Lower lobe of right lung (tissue), 2 donors: ENCODE results near the gene HTT. TPM values are rescaled to one million over a fixed set of nuclear protein-coding genes. Genes with fewer than 3 reads are reported as not detected.
"Not testable (repeated sequence)": the region's sequence is repeated elsewhere in the genome, so short reads cannot be mapped to it uniquely, and the experiment has no call there.

Experiments used
- ATAC-seq, 2 donors: fragments of 200-7000 bp; cut with Tn5 transposase; one replicate each; pipeline ENCODE4 v1.9.1; 2020 to 2022; ENCODE audit warnings: mild to moderate bottlenecking in 2 of 2, moderate library complexity in 2 of 2
- DNase-seq: peaks from one replicate; pipeline ENCODE4 v3.0.0-alpha.2; 2020
- H3K27ac ChIP-seq: fragments of 200-600 bp; one replicate; pipeline ENCODE4 v1.8.0; 2022
- H3K27me3 ChIP-seq: fragments of 200-600 bp; one replicate; pipeline ENCODE4 v1.8.0; 2022; ENCODE audit warnings: low read depth
- H3K36me3 ChIP-seq: fragments of 200-600 bp; one replicate; pipeline ENCODE4 v1.8.0; 2022; ENCODE audit warnings: mild to moderate bottlenecking
- H3K4me1 ChIP-seq: fragments of 200-600 bp; one replicate; pipeline ENCODE4 v1.8.0; 2022
- H3K4me3 ChIP-seq: fragments of 200-600 bp; one replicate; pipeline ENCODE4 v1.8.0; 2022; ENCODE audit warnings: mild to moderate bottlenecking
- H3K9me3 ChIP-seq: fragments of 200-600 bp; one replicate; pipeline ENCODE4 v1.8.0; 2022
- intact Hi-C: fragments of 100-400 bp; cut with DNase I; formaldehyde crosslinking; loops from one replicate; pipeline ENCODE4 v1.11.0; 2022
- total RNA-seq: library from RNA; stranded (reverse); fragmentation: NEBNext Ultra II Directional; extraction: Animal tissue kit (Norgen Biotek cat#: 25700); gene quantifications from one replicate; pipeline ENCODE4 v1.2.1, GENCODE V29; 2021
- TF ChIP-seq, protein P1 (sequence below): fragments of 200-600 bp; IDR thresholded peaks from one replicate; pipeline ENCODE4 v1.8.0; 2022; ENCODE audit warnings: antibody characterized with exemption, mild to moderate bottlenecking
- donor health status: DM: no; HTN: yes; CAD: no; lungs with severe emphysema.

Gene HTT
- total RNA-seq, 1 donor from 2014 or later: 73.1 TPM

DNA sequence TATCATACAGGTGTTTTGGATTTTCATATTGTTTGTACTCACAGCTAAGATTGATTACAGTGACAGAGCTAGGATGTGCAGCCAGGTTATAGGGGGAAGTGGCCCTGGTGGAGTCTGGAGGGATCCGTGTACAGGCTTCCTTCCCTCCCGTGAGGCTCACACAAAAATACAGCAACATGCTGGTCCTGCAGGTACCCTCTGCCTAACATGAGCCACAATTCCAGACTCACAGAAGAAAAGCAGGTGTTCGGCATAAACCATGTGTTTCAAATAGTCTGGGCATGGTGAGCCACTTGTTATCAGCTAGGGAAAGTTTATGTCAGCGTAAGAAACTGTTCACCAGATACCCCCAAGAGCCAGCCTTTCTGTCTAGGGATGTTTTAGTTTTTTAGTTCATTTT, 82.9 kb downstream of the HTT start:
- H3K4me3 ChIP-seq: no peak overlapping the region
- TF ChIP-seq, protein P1, sequence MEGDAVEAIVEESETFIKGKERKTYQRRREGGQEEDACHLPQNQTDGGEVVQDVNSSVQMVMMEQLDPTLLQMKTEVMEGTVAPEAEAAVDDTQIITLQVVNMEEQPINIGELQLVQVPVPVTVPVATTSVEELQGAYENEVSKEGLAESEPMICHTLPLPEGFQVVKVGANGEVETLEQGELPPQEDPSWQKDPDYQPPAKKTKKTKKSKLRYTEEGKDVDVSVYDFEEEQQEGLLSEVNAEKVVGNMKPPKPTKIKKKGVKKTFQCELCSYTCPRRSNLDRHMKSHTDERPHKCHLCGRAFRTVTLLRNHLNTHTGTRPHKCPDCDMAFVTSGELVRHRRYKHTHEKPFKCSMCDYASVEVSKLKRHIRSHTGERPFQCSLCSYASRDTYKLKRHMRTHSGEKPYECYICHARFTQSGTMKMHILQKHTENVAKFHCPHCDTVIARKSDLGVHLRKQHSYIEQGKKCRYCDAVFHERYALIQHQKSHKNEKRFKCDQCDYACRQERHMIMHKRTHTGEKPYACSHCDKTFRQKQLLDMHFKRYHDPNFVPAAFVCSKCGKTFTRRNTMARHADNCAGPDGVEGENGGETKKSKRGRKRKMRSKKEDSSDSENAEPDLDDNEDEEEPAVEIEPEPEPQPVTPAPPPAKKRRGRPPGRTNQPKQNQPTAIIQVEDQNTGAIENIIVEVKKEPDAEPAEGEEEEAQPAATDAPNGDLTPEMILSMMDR: no peak
- H3K27ac ChIP-seq: no peak overlapping the region
- H3K36me3 ChIP-seq: peaks cover 92% of the 10 kb centered on the region
- DNase-seq: no peak
- H3K9me3 ChIP-seq: peaks cover 10% of the 10 kb centered on the region
- no peaks in the 10 kb centered on the region for H3K4me1 ChIP-seq
- intact Hi-C loops: no loop called here
- no peaks in the 10 kb centered on the region for H3K27me3 ChIP-seq
- no peak for ATAC-seq

DNA sequence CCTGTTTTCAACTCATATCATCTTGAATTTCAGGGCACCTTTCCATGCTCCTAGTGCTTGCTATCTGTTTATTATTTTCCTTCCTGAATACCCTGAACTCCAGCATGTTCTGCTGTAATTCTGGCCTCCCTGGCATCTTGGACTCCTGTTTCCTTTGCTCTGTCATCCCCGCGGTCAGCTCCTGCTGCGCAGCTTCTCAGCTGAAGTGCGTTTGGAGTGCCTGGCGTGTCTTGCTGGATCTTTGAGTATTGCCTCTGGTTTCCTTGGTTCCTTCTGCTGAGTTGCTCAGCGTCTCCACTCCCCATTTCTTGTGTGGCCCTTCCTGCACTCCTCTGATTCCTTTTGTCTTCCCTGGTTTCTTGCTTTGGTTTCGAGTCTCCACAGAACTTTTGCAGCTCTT, 84.4 kb downstream of the HTT start:
- TF ChIP-seq, protein P1: no peak
- H3K27me3 ChIP-seq: no peaks in the 10 kb centered on the region
- H3K4me3 ChIP-seq: no peak overlapping the region
- no peaks in the 10 kb centered on the region for H3K4me1 ChIP-seq
- H3K27ac ChIP-seq: no peak overlapping the region
- H3K36me3 ChIP-seq: peaks cover 81% of the 10 kb centered on the region
- ATAC-seq (no peak), DNase-seq (no peak)
- H3K9me3 ChIP-seq: peaks cover 13% of the 10 kb centered on the region
- intact Hi-C loops: no loop called here

DNA sequence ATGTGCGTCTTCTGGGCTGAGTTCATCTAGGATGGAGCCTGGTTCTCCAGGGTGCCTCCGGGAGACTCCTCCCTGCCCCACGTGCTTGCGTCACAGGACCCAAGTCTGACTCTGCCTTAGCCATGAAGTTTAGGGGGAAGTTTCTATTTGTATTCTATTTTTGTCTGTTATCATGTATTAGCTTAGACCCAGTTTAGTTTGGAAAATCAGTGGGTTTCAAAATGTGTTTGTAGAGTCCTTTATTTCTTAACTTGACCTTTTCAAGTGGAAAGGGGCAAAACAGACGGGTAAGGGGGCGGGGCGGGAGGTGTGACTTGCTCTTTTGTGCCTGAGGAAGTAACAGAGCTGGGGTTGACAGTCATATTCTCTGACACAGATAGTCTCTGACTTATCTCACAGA, 86.0 kb downstream of the HTT start:
- TF ChIP-seq, protein P1: no peak
- DNase-seq: no peak
- H3K27ac ChIP-seq: no peak overlapping the region
- no peaks in the 10 kb centered on the region for H3K4me1 ChIP-seq
- H3K36me3 ChIP-seq: peaks cover 69% of the 10 kb centered on the region
- intact Hi-C loops: no loop called here
- H3K4me3 ChIP-seq: no peak overlapping the region
- no peak for ATAC-seq
- H3K27me3 ChIP-seq: no peaks in the 10 kb centered on the region
- peaks cover 13% of the 10 kb centered on the region for H3K9me3 ChIP-seq

DNA sequence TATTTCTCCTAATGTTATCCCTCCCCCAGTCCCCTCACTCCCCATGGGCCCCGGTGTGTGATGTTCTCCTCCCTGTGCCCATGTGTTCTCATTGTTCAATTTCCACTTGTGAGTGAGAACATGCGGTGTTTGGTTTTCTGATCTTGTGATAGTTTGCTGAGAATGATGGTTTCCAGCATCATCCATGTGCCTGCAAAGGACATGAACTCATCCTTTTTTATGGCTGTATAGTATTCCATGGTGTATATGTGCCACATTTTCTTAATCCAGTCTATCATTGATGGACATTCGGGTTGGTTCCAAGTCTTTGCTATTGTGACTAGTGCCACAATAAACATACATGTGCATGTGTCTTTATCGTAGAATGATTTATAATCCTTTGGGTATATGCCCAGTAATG, 86.6 kb downstream of the HTT start:
- H3K27ac ChIP-seq, ATAC-seq, intact Hi-C loops, H3K4me3 ChIP-seq, H3K27me3 ChIP-seq, H3K4me1 ChIP-seq, DNase-seq: not testable (repeated sequence)
- Histone ChIP-seq H3K9me3 (peaks cover 13% of the 10 kb centered on the region), H3K36me3 (peaks cover 69% of the 10 kb centered on the region)

DNA sequence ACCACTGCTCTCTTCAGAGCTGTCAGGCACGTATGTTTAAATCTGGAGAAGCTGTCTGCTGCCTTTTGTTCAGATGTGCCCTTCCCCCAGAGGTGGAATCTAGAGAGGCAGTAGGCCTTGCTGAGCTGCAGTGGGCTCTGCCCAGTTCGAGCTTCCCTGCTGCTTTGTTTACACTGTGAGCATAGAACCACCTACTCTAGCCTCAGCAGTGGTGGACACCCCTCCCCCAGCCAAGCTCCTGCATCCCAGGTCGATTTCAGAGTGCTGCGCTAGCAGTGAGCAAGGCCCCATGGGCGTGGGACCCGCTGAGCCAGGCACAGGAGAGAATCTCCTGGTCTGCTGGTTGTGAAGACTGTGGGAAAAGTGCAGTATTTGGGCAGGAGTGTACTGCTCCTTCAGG, 92.0 kb downstream of the HTT start:
- DNase-seq, intact Hi-C loops, H3K27ac ChIP-seq, H3K27me3 ChIP-seq, ATAC-seq, H3K4me3 ChIP-seq, H3K4me1 ChIP-seq: not testable (repeated sequence)
- H3K36me3 ChIP-seq: peaks cover 40% of the 10 kb centered on the region
- H3K9me3 ChIP-seq: peaks cover 12% of the 10 kb centered on the region

DNA sequence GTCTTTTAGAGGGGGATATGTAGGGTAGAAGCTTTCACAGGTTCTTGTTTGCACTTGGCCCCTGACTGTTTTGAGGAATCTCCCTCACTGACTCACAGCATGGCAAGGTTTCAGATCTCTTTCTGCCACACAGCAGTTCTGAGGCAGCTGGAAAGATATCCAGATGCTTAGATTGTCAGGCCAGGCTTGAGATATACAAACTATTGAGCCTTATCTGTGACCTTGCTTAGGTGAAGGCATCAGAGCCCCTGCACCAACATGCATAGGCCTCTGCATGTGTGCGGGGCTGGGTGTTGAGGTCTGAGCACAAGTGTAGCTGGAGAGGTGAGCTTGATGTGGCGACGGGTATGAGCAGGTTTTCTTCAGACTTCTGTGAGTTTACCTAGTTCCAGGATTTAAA, 93.5 kb downstream of the HTT start:
- intact Hi-C loops: no loop called here
- Histone ChIP-seq H3K4me1 (no peaks in the 10 kb centered on the region), H3K4me3 (no peak overlapping the region), H3K27me3 (no peaks in the 10 kb centered on the region), H3K27ac (no peak overlapping the region), H3K36me3 (peaks cover 52% of the 10 kb centered on the region), H3K9me3 (no peaks in the 10 kb centered on the region)
- TF ChIP-seq, protein P1: no peak
- DNase-seq: no peak
- ATAC-seq: no peak
